BJ (cell line): Measurements from ENCODE around the gene KIF5A. TPM values are rescaled to one million over a fixed set of nuclear protein-coding genes. Genes with fewer than 3 reads are reported as not detected.

Experiments
- CTCF ChIA-PET: fragments of 350-600 bp; formaldehyde crosslinking; extraction: SDS; loops from one replicate; lab custom pipeline; 2021; ENCODE audit warnings: antibody characterized with exemption, inconsistent platforms; lab: Yijun Ruan, JAX
- POLR2A ChIA-PET: fragments of 300-600 bp; sonication (Branson Sonifier 250); formaldehyde crosslinking; extraction: SDS; loops from one replicate; lab custom pipeline; 2021; ENCODE audit warnings: antibody characterized with exemption; lab: Charles Lee
- DNase-seq: peaks from one replicate; pipeline ENCODE4 v3.0.0-alpha.2; 2011; ENCODE audit warnings: low read depth
- H3K27me3 ChIP-seq: 2 replicates; pipeline ENCODE4 v1.6.0; 2011; ENCODE audit warnings: low read length; ENCODE audit not compliant: control insufficient read depth, insufficient read depth
- H3K36me3 ChIP-seq: 2 replicates; pipeline ENCODE4 v1.5.1; 2011; ENCODE audit warnings: low read length; ENCODE audit not compliant: control insufficient read depth, insufficient read depth
- H3K4me3 ChIP-seq: 2 replicates; pipeline ENCODE4 v1.5.1; 2011; ENCODE audit warnings: low read depth, mild to moderate bottlenecking, control low read depth, low read length
- CTCF ChIP-seq: IDR thresholded peaks from 2 replicates; pipeline ENCODE4 v1.5.1; 2011; ENCODE audit warnings: low read depth, mild to moderate bottlenecking, control low read depth, inconsistent platforms, low read length, moderate library complexity; ENCODE audit not compliant: insufficient read depth
- polyA plus RNA-seq: library from polyadenylated mRNA; depleted of rRNA; stranded (reverse); fragments of >200 nt; gene quantifications from 2 replicates; pipeline ENCODE4 v1.2.3, GENCODE V29; 2011

KIF5A gene
- polyA plus RNA-seq, 1 experiment, result 0.64 TPM

DNA sequence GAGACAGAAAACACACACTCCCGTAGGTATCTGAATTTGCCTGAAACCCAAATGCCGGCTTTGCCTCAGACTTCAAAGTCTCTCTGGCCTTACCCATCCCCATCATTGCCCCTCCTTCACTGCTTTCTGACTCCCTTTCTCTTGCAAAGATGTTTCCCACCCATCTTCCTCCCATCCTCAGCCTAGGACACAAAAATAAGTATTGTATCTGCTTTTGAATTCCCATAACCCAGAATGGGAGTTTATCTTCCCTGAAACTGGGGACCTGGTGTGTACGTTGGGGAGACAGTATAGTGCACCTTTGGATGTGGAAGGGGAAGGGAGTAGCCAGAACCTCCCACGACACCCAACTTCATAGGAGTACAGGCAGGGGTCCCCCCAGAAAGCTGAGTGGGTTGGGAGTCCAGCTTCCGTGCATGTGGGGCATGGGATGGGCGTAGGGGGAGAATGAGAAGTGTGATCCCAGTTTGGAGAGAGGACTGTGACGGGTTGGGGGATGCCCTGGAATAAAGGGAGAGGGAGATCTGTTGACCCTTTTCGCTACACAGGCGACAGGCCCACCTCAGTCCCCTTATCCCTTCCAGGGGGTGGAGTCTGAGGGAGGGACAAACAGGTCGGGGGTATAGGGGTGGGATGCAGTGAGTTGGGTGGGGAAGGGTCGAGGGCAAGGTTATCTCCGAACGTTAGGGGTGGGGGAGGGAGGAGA is 488 bp upstream of the KIF5A start:
- Histone ChIP-seq H3K4me3 (peak overlapping the region; percentile 42), H3K27me3 (peaks cover 6% of the 10 kb centered on the region), H3K36me3 (no peaks in the 10 kb centered on the region)
- CTCF ChIA-PET, result no interaction called here
- POLR2A ChIA-PET, result no interaction called here
- TF ChIP-seq CTCF, result no peak
- no peak for DNase-seq

DNA sequence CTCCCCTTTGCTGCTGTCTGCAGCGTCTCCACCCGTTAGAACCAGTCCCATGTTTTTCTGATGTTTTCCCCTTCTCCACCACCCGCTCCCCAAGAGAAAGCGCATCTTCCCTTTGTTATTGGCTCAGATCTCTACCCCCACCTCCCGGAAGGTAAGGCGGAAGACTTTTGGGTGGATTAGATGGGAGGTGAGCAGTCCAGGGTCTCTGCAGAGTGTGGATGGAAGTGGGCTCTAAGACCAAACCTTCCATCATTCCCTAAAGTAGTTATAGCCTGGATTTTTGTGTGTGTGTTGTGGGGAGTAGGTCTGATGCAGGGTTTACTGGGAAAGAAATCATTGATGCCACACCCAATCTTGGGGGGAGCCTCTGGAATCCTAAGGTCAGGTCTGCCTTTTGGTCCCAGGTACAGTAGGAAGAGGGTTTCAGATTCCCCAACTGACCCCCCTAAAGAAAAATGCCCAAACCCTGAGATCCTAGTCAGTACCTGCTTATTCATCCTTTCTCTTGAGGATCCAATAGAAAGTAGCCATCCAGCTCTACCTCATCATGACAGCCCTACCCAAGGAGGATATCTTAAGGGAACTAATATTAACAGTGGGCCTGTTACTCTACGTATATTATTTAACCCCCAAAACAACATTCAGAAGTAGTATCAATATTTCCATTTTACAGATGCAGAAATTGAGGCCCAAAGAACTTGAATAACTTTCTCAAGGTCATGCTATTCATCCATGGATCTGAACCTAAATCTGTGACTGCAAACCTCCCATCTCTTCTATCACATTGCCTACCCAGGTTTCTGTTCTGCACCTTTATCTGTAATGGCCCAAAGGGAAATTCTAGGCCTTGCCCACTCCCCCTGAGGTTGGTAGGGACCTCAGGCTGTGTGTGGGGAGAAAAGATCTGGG is 1.1 kb downstream of the KIF5A start:
- CTCF ChIA-PET, result no interaction called here
- POLR2A ChIA-PET, result no interaction called here
- Histone ChIP-seq H3K4me3 (peak overlapping the region; percentile 42), H3K36me3 (no peaks in the 10 kb centered on the region), H3K27me3 (peaks cover 6% of the 10 kb centered on the region)
- no peak for DNase-seq
- TF ChIP-seq CTCF, result no peak

GRCh38 chr12:57551637-57552305 is 1.9 kb downstream of the KIF5A start:
- DNase-seq, result no peak
- no peak for TF ChIP-seq CTCF
- H3K36me3 ChIP-seq, result no peaks in the 10 kb centered on the region
- ChIA-PET CTCF (no interaction called here), POLR2A (no interaction called here)
- H3K27me3 ChIP-seq, result peaks cover 6% of the 10 kb centered on the region
- no peak overlapping the region for H3K4me3 ChIP-seq

GRCh38 chr12:57552306-57552651 is 2.4 kb downstream of the KIF5A start:
- DNase-seq, result no peak
- H3K27me3 ChIP-seq, result peaks cover 6% of the 10 kb centered on the region
- CTCF ChIA-PET, result no interaction called here
- POLR2A ChIA-PET, result no interaction called here
- H3K4me3 ChIP-seq, result no peak overlapping the region
- no peaks in the 10 kb centered on the region for H3K36me3 ChIP-seq
- no peak for TF ChIP-seq CTCF

GRCh38 chr12:57552835-57553313 is 3.0 kb downstream of the KIF5A start:
- ChIA-PET POLR2A (no interaction called here), CTCF (no interaction called here)
- peak; percentile 20 for DNase-seq
- Histone ChIP-seq H3K36me3 (no peaks in the 10 kb centered on the region), H3K4me3 (no peak overlapping the region), H3K27me3 (peaks cover 6% of the 10 kb centered on the region)
- TF ChIP-seq CTCF, result no peak
